Dedifferentiated amniotic fluid mesenchymal stem cell (primary cell): ENCODE measurements around the gene FZD2.
"Not testable (repeated sequence)": the region's sequence is repeated elsewhere in the genome, so short reads cannot be mapped to it uniquely, and the experiment has no call there.

Source experiments
- DNase-seq: peaks from one replicate; pipeline ENCODE4 v3.0.0-alpha.2; 2016; ENCODE audit errors: extremely low spot score

FZD2 gene

DNA sequence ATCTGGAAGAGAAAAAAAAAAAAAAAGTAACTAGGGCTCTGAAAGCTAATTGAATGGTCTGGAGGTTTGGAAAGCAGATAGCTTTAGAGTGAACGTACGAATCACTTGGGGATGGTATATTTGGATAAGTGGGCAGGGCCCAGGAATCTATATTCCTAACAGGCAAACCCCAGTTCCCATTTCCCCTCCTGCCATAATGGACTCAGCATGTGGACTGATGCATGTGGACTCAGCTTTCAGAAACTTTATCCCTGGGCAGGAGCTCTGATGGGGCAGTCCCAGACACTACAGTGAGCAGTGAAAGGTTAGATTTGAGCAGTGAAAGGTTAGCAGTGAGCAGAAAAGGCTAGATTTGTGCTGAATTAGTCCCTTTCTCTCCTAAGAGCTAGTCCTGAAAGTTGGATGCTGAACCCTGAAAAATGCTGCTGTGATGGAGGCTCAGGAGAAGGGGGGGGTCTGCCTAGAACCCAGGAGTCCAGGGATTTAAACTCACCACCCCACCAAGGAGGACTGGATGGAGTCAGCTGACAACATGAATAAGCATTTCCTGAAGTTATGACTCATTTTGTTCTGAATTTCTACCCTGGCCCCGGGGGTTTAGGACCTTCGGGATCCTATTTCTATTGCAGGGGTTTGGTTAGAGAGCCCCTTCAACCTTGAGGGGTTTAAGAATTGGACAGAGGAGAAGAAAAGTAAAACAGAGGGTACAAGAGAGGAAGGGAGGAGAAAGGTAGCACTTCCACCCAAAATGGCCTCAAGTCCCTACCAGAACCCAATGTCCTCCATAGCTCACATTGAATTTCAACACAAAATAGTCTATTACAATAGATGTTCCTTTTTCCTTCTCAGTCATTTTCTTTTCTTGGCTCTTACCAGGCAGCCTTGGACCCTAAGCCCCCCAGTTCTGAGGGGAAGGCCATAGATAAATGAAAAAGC is 10.3 kb upstream of the FZD2 start:
- peak; percentile 63 for DNase-seq

DNA sequence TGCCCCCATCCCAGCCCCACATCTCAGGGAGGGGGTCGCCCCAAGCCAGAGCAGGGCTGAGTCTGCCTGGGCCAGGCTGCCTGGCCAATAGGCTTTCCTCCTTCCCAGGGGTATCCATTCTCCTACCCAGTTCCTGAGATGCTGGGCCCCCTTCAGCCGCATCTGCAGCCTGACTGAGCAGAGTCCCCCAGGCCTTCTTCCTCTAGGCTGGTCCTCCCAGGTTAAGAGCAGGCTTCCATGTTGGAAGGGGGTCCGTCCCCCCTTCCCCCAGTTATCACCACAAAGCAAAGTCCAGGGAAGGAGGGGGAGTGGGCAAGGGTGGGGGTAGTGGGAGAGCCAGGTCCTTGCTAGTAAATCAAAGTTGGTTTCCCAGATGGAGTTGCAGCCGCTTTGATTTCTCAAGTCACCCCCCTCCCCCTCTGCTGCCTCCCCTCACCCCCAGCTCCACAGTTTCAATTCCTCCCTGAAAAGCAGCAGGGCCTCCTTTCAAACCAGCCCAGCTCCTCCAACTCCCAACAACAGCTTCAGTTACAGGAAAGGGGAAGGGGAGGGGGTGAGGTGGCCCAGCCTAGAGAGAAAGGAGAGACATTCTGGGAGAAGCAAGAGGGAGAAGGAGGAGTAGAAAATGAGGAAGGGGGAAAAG is 9.5 kb upstream of the FZD2 start:
- DNase-seq, result no peak

DNA sequence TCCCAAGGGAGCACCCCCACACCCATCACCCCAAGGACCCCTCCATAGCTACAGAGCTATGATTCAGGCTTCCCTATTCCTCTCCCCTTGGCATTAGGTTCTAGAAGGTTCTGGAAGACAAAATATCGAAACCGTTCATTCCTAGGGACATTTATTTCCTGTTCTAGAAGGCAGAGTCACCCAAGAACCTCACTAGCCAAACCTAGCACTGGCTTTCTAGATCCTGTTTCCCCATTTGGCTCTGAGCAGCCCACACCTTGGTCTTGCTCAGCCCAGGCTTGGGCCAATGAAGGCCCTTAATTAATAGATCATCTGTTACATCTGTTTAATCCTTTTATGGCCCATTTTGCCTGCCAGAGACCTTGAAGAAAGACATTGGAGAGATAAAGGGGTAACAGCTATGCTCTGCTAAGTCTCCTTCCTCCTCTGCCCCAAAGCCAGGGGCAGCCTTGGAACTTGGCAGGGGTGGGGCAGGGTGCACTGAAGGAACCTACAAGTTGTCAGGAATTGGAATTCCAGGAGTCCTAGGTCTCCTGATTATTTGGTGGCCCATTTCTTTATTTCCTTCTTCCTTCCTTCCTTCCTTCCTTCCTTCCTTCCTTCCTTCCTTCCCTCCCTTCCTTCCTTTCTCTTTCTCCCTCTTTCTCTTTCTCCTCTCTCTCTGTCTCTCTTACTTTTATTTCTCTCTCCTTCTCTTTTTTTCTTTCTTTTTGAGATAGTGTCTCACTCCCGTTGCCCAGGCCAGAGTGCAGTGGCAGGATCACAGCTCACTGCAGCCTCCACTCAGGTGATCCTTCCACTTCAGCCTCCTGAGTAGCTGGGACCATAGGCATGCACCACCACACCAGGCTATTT is 8.7 kb upstream of the FZD2 start:
- no peak for DNase-seq

DNA sequence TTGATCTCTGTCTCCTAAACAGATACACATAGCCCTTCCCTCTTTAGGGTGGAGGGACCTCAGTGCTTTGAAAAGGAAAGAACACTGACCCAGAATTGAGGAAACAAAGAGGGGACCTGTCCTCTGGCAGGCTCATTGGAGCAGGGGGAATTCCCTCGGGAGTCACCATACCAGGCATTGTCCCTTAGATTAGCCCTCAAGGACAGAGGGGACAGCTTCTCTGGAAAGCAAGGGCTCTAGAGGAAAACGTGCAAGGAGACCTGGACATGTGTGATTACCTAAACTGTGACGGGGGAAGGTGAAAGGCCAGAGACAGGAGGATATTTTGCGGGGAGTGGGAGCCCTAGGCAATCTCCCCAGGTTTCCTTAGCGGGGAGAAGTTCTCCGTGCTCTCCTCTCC is 7.6 kb upstream of the FZD2 start:
- no peak for DNase-seq

DNA sequence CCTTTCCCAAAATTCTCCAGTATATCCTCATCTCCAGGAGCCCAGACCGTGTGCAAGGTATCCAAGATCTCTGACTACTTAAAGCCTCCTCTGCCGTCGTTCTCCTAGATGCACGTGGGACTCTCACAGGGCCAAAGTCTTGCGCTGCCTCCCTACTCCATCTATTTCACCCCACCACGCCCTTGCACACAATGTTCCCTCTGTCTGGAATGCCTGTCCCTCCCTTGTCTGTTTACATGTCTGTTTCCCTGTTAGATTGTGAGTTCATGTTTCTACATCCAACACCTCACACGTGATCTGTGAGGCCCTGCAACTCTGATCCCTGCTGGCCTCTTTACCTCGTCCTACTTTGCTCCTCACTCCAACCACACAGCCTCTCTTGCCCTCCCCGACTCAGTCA is 4.9 kb upstream of the FZD2 start:
- no peak for DNase-seq

DNA sequence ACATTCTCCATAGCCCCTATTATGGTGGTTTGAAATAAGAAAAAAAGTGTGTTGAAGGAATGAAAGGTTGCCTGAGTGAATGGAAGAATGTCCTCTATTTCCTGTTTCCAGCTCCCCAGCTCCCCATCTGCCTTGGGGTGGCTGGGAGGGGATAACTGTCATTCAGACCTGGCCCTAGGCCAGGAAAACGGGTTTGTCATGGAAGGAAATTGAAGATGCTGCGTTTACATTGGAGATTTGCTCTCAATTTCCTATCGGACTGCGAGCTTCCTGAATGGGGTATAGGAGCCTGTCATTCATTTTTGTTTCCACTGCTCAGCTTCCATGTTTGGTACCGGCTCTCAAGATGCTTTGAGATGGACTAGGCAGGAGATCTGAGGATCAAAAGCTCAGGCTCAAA is 2.2 kb upstream of the FZD2 start:
- DNase-seq, result no peak

- DNase-seq, result peak; percentile 50
Observed at GRCh38 chr17:44556166-44556831, 985 bp upstream of the FZD2 start.

DNA sequence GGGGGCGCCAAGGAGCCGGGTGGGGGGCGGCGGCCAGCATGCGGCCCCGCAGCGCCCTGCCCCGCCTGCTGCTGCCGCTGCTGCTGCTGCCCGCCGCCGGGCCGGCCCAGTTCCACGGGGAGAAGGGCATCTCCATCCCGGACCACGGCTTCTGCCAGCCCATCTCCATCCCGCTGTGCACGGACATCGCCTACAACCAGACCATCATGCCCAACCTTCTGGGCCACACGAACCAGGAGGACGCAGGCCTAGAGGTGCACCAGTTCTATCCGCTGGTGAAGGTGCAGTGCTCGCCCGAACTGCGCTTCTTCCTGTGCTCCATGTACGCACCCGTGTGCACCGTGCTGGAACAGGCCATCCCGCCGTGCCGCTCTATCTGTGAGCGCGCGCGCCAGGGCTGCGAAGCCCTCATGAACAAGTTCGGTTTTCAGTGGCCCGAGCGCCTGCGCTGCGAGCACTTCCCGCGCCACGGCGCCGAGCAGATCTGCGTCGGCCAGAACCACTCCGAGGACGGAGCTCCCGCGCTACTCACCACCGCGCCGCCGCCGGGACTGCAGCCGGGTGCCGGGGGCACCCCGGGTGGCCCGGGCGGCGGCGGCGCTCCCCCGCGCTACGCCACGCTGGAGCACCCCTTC is 484 bp downstream of the FZD2 start:
- DNase-seq, result no peak

GRCh38 chr17:44558334-44558709 is 1.0 kb downstream of the FZD2 start:
- no peak for DNase-seq

DNA sequence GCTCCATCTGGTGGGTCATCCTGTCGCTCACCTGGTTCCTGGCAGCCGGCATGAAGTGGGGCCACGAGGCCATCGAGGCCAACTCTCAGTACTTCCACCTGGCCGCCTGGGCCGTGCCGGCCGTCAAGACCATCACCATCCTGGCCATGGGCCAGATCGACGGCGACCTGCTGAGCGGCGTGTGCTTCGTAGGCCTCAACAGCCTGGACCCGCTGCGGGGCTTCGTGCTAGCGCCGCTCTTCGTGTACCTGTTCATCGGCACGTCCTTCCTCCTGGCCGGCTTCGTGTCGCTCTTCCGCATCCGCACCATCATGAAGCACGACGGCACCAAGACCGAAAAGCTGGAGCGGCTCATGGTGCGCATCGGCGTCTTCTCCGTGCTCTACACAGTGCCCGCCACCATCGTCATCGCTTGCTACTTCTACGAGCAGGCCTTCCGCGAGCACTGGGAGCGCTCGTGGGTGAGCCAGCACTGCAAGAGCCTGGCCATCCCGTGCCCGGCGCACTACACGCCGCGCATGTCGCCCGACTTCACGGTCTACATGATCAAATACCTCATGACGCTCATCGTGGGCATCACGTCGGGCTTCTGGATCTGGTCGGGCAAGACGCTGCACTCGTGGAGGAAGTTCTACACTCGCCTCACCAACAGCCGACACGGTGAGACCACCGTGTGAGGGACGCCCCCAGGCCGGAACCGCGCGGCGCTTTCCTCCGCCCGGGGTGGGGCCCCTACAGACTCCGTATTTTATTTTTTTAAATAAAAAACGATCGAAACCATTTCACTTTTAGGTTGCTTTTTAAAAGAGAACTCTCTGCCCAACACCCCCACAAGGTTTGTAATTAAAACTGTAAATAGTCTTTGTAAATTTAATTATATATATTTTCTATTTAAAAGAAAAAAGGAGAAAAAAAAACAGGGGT is 1.7 kb downstream of the FZD2 start:
- DNase-seq, result no peak

DNA sequence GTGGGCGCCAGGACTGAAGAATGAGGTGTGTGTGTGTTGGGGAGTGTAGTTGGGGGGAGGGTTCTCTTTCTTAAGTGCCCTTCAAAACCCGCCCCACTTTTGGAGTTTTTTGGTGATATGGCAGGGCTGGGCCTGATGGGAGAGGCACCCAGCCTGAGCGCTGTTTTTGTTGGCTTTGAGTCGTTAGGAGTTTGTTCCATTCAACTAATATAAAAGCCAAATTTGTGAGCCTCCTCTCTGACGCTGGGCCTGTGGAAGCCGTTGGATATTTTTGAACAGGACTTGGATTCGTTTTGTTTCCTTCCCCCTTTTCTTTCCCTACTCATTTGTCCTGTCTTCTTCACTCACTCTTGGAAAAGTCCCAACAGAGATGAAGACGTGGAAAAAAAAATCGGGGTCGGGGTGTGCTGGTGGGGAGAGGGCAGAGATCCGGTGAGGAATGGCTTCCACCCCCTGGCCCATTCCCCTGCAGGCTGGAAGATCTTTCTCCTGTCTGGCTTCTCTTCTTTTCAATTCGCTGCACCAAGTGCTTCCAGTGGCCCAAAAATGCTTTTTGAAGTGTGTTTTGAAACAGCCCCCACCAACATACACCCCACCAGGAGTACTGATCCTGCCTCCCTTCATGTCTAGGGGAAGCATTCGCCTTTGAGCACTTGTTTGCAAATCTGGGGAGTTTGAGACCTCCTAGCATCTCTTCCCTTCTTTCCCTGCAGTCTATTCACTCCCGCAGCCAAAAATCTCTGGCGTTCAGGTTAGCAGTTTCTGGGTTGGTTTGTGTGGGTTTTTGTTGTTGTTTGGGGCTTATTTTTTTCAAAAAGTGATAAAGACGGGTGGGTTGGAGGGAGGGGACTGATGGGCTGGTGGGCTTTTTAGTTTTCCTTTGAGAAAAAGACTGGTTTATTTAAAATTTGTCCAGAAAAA is 2.6 kb downstream of the FZD2 start:
- DNase-seq, result no peak

GRCh38 chr17:44561237-44561623 is 3.9 kb downstream of the FZD2 start:
- no peak for DNase-seq

- DNase-seq, result no peak
Observed at GRCh38 chr17:44564429-44564828, 7.1 kb downstream of the FZD2 start.

GRCh38 chr17:44565866-44566443 is 8.7 kb downstream of the FZD2 start:
- no peak for DNase-seq

DNA sequence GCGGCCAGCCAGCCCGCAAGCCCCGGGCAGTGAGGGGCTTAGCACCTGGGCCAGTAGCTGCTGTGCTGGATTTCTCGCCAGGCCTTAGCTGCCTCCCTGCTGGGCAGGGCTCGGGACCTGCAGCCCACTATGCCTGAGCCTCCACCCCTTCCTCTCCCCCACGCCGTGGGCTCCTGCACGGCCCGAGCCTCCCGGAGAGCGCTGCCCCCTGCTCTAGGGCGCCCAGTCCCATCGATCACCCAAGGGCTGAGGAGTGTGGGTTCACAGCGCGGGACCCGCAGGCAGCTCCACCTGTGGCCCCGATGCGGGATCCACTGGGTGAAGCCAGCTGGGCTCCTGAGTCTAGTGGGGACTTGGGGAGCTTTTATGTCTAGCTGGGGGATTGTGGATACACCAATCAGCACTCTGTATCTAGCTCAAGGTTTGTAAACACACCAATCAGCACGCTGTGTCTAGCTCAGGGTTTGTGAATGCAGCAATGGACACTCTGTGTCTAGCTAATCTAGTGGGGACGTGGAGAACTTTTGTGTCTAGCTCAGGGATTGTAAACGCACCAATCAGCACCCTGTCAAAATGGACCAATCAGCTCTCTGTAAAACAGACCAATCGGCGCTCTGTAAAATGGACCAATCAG is 11.1 kb downstream of the FZD2 start:
- not testable (repeated sequence) for DNase-seq

- no peak for DNase-seq
Observed at GRCh38 chr17:44568945-44569858, 11.9 kb downstream of the FZD2 start.

- DNase-seq, result no peak
Observed at GRCh38 chr17:44572801-44573200, 15.5 kb downstream of the FZD2 start.
